ENCODE results near the gene WDR37.

Gene WDR37

GRCh38 chr10:1035201-1035600 lies 21.0 kb upstream of the WDR37 start:
- TF ChIP-seq USF1 (IDR thresholded peaks at IDR 0.05) (no peak), TAF1 (IDR thresholded peaks at IDR 0.05; ENCODE audit: low read depth) (no peak), NFIC (IDR thresholded peaks at IDR 0.05) (no peak), CEBPB (IDR thresholded peaks at IDR 0.05) (no peak), ZBTB7A (IDR thresholded peaks at IDR 0.05; ENCODE audit: low read depth) (no peak), CREB1 (IDR thresholded peaks at IDR 0.05; ENCODE audit: low read depth) (no peak), EGR1 (IDR thresholded peaks at IDR 0.05) (no peak)

- TF ChIP-seq REST (IDR thresholded peaks at IDR 0.05; ENCODE audit: low read depth) (no peak), MAX (IDR thresholded peaks at IDR 0.05) (0 out of 2 replicates have a peak, but pooled peaks have one; percentile 18), YY1 (IDR thresholded peaks at IDR 0.05; ENCODE audit: low read depth) (no peak)
These were observed 19.8 kb upstream of the WDR37 start for GRCh38 chr10:1036341-1036791.

- TF ChIP-seq YY1 (IDR thresholded peaks at IDR 0.05; ENCODE audit: low read depth) (no peak), RAD21 (IDR thresholded peaks at IDR 0.05; ENCODE audit: low read depth) (no peak), ZBTB7A (IDR thresholded peaks at IDR 0.05; ENCODE audit: low read depth) (no peak), FOXM1 (IDR thresholded peaks at IDR 0.05; ENCODE audit: borderline replicate concordance, low read depth) (no peak), EGR1 (IDR thresholded peaks at IDR 0.05) (no peak), REST (IDR thresholded peaks at IDR 0.05; ENCODE audit: low read depth) (no peak), EP300 (IDR thresholded peaks at IDR 0.05; ENCODE audit: borderline replicate concordance) (no peak), MAX (IDR thresholded peaks at IDR 0.05) (no peak), TCF12 (IDR thresholded peaks at IDR 0.05; ENCODE audit: low read depth) (no peak), CREB1 (IDR thresholded peaks at IDR 0.05; ENCODE audit: low read depth) (no peak), USF1 (IDR thresholded peaks at IDR 0.05) (no peak), TAF1 (IDR thresholded peaks at IDR 0.05; ENCODE audit: low read depth) (no peak), TEAD4 (IDR thresholded peaks at IDR 0.05) (no peak), NFIC (IDR thresholded peaks at IDR 0.05) (no peak), CEBPB (IDR thresholded peaks at IDR 0.05) (no peak)
These were observed 19.1 kb upstream of the WDR37 start for GRCh38 chr10:1037098-1037497.

GRCh38 chr10:1040133-1040532 lies 16.1 kb upstream of the WDR37 start:
- TF ChIP-seq ZBTB7A (IDR thresholded peaks at IDR 0.05; ENCODE audit: low read depth) = no peak
- no peak for TF ChIP-seq USF1 (IDR thresholded peaks at IDR 0.05)
- no peak for TF ChIP-seq RAD21 (IDR thresholded peaks at IDR 0.05; ENCODE audit: low read depth)
- TF ChIP-seq REST (IDR thresholded peaks at IDR 0.05; ENCODE audit: low read depth) = no peak
- TF ChIP-seq CEBPB (IDR thresholded peaks at IDR 0.05) = no peak
- no peak for TF ChIP-seq EGR1 (IDR thresholded peaks at IDR 0.05)
- TF ChIP-seq MAX (IDR thresholded peaks at IDR 0.05) = no peak
- TF ChIP-seq TCF12 (IDR thresholded peaks at IDR 0.05; ENCODE audit: low read depth) = no peak
- no peak for TF ChIP-seq TEAD4 (IDR thresholded peaks at IDR 0.05)
- TF ChIP-seq FOXM1 (IDR thresholded peaks at IDR 0.05; ENCODE audit: borderline replicate concordance, low read depth) = no peak
- TF ChIP-seq CREB1 (IDR thresholded peaks at IDR 0.05; ENCODE audit: low read depth) = no peak
- no peak for TF ChIP-seq TAF1 (IDR thresholded peaks at IDR 0.05; ENCODE audit: low read depth)
- TF ChIP-seq NFIC (IDR thresholded peaks at IDR 0.05) = no peak
- TF ChIP-seq YY1 (IDR thresholded peaks at IDR 0.05; ENCODE audit: low read depth) = no peak
- TF ChIP-seq EP300 (IDR thresholded peaks at IDR 0.05; ENCODE audit: borderline replicate concordance) = no peak

Data from Ishikawa (cell line).